GM19372 (cell line): Measurements from ENCODE around the gene UBXN2A.
"Not testable (repeated sequence)": the region's sequence is repeated elsewhere in the genome, so short reads cannot be mapped to it uniquely, and the experiment has no call there.

Experiments
- ATAC-seq: cut with Tn5 transposase; IDR thresholded peaks from one replicate; pipeline ENCODE4 v1.9.1; 2021; ENCODE audit warnings: mild to moderate bottlenecking, low read depth, moderate library complexity; ENCODE audit not compliant: unreplicated experiment

UBXN2A gene

DNA sequence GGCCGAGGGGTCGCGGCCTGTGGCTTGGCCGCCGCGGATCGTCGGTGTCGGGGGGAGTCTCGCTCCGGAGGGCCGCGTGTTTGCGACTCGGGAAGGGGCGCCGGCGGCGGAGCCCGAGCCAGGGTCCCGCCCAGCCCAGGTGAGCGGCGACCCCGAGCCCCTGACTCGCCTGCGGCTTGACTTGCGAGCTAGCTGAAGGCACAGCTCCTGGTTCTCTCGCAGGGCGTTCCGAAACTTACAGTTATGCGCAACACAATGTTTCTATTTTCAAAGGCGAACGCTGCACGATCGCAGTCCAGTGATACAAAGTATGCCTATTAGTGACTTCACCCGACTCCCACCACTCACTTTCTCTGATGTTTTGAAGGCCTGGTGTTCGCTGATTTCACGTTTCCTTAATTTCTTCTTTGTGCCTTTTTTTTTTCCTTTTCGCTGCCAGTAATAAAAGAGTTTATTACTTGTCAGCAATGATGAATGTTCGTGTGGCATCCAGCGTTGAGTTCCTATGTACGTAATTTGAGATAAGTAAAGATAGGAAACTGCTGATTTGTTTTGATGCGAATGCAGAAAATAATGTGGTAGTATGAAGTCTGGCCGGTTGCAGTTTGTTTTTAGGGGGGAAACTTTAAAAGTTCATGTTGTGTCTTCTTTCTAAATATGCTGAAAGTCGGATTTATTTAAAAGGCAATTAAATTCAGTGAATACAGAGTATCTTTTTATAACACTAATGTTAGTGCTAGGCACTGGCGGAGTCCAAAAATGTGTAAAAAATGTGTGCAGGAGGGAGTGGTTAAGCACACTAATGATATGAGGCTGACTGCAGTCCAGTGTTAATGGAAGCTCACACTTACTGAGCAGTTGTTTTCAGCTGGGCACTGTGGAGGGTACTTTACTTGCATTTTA, 706 bp downstream of the UBXN2A start:
- peak; percentile 55 for ATAC-seq

DNA sequence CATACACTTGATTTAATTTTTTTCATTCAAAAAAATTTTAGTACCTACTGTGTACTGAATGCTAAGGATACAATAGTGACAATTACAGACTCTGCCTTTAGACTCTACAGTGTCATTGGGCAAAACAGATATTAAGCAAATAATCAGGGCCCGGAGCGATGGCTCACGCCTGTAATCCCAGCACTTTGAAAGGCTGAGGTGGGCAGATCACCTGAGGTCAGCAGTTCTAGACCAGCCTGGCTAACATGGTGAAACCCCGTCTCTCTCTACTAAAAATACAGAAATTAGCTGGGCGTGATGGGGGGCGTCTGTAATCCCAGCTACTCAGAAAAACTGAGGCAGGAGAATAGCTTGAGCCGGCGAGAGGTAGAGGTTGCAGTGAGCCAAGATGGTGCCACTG, 1.4 kb downstream of the UBXN2A start:
- no peak for ATAC-seq

DNA sequence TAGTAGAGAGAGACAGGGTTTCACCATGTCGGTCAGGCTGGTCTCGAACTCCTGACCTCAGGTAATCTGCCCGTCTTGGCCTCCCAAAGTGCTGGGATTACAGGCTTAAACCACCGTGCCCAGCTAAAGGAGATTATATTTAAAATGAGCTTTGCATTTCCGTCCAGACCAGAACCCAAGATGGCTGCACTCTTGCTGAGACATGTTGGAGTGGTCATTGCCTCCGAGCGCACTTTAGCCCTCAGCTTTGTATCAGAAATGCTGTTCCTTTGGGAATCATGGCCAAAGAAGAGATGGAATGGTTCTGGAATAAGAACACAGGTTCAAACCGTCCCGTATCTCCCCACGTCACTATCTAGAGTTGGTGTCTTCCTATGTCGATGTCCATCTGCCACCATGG, 3.4 kb downstream of the UBXN2A start:
- ATAC-seq = no peak

DNA sequence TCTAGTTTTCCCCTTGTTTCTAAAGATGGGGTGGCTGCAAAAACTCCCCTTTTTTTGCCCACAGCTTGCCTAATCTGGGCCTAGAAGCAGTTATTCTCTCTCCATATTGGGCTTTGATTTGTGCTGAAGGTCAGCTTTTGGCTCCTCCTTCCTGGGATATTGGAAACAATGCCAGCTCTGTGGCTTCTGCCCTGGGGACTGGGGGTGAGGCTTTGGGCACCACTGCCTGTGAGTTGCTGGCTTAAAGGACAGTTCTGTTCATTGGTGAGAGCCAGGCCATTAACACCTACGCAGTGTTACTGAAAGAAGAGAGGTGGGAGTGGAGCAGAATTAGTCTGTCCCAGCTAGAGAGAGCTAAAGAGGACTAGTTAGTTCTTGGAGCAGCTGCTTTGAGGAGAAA, 4.3 kb downstream of the UBXN2A start:
- ATAC-seq = no peak

DNA sequence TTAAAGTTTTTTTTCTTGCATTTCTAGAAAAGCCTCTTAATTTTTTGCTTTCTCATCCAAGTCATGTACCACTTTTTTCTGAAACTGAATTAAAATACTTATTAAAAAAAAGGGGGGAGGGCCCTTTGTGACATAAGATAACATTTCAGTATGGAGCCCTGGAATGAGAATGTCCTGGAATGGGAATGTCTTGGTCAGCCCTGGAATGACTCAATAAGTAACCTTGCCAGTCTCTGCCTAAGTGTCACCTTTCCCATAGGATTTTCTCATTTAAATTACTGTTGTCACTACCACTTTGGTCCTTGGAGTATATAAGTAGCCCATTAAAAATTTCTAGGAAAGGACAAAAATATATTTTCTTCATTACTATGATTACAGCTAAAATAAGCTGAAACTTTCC, 4.7 kb downstream of the UBXN2A start:
- no peak for ATAC-seq

DNA sequence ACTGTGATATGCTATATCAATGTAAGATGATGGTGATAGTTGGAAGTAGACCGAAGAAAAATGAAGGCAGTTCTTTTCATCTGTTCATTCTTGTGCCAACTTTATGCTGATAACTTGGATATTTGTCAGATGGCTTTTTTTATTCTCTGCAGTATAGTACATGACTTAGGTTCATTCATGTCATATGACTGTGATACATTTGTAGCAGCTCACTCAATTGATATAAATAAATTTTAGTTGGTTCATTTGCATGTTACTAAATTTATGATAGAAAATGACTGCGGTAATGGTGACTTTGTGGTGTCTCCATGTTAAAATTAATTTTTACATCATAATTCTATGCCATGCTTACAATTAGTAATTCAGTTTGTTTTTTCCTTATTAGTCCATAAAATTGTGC, 7.1 kb downstream of the UBXN2A start:
- ATAC-seq = no peak

DNA sequence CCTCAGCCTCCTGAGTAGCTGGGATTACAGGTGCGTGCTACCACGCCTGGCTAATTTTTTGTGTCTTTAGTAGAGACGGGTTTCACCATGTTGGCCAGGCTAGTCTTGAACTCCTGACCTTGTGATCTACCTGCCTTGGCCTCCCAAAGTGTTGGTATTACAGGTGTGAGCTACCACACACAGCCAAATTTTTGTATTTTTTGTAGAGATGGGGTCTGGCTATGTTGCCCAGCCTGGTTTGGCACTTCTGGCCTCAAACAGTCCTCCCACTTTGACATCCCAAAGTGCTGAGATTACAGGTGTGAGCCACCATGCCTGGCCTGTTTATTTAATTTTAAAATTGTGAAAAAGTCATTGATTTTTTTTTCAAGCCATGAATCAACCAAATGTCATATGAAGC, 12.3 kb downstream of the UBXN2A start:
- ATAC-seq = not testable (repeated sequence)

DNA sequence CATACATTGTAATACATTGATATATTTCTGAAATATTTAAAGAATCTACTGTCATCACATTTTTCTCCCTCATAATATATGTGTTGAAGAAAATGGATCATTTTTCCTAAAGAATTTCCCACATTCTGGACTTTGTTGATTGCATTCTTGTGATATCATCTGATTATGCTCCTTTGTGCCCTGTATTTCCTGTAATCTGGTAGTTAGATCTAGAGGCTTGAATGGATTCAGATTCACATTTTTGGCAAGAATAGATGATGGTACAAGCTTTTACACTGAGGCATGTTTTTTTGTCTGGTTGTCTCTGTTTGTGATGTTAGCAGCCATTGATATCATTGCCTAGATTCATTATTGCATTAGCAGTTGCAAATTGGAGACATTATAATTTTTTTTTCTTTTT, 13.4 kb downstream of the UBXN2A start:
- no peak for ATAC-seq

DNA sequence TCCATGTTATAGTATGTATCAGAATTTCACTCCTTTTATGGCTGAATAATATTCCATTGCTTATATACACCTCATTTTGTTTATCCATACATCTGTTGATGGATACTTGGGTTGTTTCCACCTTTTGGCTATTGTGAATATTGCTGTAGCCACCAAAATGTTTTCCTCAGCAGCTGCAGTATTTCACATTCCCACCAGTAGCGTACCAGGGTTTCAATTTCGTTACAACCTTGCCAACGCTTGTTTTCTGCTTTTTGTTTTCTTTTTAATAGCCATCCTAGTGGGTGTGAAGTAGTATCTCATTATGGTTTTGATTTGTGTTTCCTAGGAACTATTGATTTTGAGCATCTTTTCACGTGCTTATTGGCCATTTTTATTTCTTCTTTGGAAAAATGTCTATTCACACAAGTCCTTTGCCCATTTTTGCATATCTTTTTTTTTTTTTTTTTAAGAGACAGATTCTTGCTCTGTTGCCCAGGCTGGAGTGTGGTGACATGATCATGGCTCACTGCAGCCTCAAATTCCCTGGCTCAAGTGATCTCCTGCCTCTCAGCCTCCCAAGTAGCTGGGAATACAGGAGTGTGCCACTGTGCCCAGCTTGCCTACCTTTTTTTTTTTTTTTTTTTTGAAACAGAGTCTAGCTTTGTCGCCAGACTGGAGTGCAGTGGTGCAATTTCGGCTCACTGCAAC, 14.2 kb downstream of the UBXN2A start:
- ATAC-seq = no peak

DNA sequence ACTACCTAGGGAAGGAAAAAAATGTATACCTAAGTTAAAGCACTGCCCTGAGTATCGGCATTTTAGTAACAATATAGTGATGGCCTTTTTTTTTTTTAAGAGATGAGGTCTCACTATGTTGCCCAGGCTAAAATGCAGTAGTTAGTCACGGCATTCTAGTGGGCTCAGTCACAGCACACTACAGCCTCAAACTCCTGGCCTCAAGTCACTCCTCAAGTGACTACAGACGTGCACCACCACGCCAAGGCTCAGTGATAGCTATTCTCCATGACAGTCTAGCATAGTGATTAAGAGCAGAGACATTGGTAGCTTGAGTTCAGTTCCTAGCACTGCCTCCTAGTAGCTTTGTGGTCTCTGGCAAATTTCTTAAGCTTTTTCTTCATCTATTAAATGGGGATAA, 27.6 kb downstream of the UBXN2A start:
- ATAC-seq = no peak

DNA sequence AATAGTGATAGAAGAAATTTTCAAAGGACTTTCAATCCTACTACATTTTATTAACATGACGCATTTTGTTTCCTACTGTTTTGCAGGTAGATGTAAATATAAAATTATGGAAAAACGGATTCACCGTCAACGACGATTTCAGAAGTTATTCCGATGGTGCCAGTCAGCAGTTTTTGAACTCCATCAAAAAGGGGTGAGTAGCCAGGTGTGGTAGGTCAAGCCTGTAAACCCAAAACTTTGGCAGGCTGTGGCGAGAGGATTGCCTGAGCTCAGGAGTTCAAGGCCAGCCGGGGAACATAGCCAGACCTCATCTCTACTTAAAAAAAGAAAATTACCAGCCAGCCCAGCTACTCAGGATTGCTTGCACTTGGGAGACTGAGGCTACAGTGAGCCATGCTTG, 36.6 kb downstream of the UBXN2A start:
- ATAC-seq = no peak

DNA sequence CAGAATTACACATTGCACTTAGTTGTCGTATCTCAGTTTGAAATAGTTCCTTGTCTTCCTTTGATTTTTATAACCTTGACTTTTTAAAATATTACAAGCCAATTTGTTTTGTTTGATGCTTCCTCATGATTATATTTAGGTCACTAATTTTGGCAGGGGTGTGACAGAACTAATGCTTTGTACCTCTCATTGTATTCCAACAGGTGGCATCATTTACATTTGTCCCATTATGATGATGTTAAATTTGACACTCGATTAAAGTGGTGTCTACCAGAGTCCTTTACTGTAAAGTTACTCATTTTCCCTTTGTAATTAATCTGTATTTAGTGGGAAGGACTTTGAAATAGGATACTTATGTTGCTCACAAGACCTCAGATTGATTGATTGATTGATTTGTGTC, 48.1 kb downstream of the UBXN2A start:
- no peak for ATAC-seq

DNA sequence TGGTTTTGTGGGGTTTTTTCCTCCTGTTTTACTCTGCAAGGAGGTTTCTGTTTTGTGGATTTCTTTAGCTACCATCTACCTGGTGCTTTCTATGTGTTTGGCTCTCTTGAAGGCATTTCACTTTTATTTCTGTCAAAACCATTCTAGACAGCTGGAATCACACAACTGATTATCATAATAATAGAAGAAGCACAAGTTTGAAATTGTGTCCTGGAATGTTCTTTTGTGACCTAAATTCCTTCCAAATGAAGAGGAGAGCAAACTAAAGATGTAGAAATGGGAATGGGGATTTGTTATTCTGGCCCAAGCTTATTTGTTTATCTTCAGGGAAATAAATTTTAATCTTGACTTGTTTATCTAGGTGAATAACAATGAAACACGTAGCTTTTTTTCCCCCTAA, 52.7 kb downstream of the UBXN2A start:
- ATAC-seq = no peak

DNA sequence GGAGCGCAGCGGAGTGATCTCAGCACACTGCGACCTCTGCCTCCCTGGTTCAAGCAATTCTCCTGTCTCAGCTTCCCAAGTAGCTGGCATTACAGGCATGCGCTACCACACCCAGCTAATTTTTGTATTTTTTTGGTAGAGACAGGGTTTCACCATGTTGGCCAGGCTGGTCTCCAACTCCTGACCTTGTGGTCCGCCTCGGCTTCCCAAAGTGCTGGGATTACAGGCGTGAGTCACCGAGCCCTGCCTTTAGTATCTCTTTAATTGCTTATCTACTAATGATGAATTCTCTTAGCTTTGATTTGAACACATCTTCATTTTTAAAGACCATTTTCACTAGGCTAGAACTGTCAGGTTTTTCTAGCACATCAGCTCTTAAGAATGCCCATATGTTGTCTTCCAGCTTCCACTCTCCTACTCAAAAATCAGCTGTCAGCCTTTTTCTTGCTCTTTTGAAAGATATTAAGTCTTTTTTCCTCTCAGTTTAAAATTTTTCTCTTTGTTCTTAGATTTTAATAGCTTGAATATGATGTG, 53.5 kb downstream of the UBXN2A start:
- no peak for ATAC-seq

DNA sequence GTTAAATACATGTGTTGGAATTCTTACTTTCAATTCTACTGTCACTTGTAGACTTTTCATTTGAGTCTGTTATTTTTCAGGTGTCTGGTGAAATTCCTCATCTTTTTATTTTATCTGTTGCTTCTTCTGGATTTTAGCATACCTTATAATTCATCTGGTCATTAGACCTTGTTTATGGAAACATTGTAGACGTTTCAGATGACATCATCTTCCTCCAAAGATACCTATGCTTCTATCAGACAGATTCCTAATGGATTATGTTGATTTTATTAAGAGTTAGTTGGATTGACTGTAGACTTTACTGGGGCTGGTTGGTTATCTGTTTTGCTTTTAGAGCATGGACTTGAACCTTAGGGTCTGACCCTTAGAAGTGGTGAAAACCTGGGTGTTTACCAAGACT, 54.3 kb downstream of the UBXN2A start:
- ATAC-seq = no peak

DNA sequence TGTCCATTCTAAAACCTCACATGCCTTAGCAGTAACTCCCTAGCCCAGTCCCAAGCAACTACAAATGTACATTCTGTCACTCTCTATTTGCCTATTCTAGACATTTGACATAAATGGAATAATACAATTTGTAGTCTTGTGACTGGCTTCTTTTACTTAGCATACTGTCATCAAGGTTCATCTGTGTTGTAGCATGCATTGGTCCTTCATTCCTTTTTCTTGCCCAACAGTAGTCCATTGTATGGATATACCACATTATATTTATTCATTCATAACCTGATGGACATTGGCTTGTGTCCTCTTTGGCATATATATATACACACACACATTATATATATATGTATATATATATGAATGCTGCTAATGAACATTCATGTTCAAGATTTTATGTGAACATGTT, 67.4 kb downstream of the UBXN2A start:
- ATAC-seq = no peak

DNA sequence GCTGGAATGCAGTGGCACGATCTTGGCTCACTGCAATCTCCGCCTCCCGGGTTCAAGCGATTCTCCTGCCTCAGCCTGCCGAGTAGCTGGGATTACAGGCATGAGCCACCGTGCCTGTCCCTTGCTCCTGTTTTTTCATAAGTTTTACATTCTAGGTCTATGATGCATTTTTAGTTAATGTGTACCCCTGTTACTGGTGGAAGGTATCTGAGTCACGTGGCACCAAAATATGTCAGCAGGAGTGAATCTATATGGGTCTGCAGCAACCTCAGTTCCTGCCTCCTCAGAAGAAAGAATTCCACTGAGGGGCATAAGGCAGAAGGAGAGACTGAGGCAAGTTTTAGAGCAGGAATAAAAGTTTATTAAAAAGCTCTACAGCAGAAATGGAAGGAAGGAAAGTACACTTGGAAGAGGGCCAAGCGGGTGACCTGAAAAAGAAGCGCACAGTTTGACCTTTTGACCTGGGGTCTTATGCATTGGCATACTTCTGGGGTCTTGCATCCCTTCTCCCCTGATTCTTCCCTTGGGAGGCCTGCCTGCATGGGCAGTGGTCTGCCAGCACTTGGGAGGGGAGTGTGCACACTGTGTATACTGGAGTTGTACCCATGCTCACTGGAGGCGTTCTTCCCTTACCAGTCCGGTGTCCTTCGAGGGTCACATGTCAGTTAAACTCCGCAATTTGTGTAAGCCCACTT, 68.6 kb downstream of the UBXN2A start:
- ATAC-seq = no peak

DNA sequence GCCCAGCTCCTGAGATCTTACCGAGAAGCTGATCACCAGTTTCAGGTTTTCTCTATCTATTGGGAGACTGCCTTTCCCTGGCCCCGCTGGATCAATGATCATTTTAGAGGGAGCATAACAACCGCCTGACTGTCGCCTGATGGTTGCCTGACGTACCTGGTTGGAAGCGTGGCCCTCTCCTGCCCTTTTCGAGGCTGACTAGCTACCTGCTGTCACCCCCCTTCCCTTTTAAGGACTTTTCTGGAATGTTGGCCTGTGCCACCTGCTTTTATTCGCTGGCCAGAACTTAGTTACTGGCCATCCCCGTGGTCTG, 69.1 kb downstream of the UBXN2A start:
- no peak for ATAC-seq

DNA sequence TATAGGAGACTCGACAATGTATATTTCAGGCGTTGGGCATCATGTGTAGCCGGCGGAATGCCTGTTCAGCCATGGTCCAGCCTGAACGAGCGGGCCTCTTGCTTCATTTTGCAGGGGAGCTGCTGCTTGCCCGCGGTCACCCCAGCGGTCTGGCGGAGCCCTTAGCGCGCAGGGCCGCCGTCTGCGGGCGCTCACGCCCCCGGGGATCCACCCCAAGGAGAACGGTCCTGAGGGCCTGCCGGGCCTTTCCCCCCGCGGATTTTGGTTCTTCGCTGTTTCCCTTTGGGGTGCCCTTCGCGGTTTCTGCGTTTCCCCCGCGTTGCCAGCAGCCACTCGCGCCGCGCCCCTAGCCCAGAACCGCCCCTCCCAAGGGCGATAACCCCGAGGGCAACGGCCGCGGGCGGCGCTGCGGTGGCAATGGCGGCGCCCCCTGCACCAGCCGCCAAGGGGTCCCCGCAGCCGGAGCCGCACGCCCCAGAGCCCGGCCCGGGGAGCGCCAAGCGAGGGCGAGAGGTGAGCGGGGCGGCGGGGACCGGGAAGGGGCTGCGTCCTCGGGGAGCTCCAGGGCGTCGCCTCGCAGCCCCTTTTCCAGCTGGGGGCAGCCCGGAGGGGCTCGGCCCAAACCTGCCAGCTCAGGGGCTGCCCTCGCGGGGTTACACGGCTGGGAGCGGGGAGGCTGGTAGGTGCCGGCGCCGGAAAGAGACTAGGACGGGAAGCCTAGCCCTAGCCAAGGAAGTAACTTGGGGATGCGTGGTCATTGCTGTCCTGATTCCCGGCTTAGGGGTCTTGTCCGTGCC, 69.6 kb downstream of the UBXN2A start, which contains the start of gene MFSD2B:
Gene MFSD2B (plus strand): TSS at position 406 of the 797 bp plus-strand sequence. CDS start 12 bp downstream, at position 418.
- ATAC-seq = no peak

DNA sequence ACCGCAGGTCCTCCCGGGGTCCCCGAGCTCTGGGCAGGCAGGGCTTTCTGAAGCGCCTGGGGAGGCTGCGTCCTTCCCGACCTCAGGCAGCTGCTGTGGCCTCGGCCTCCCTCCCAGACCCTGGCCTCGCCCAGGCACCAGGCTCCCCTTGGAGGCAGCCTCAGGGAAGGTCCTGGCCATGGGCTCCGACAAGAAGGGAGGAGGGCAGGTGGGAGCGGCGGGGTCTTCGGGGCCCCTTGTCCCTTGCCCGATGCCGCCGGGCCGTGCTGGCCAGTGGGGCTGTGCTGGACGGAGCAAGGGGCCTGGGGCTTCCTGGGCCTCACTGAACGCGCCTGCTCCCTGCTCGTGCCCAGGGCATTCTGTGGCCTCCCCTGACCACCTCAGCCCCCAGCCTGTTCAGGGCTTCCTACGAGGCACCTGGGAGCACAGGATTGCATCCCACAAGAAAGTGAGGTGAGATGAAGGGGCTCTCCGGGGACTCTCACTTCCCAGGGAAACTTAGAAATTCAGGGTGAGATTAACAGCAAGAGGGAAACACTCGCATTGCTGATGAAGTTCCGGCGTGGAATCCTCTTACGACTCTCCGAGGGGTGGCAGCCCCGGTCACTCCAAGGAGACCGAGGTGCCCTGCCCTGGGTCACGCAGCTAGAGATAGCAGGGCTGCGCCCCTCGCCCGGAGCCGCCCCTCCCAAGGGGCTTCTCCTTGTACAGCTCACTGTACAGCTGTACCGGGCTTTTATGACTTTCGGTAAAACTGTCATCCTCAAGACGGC, 70.4 kb downstream of the UBXN2A start:
- ATAC-seq = no peak
